IMR-90 (cell line): ENCODE measurements around the gene PHC2. TPM values are rescaled to one million over a fixed set of nuclear protein-coding genes. Genes with fewer than 3 reads are reported as not detected.

ENCODE experiments used
- ATAC-seq: fragments of 200-7000 bp; cut with Tn5 transposase; 2 replicates; pipeline ENCODE4 v1.9.1; 2020; ENCODE audit warnings: low read depth, mild to moderate bottlenecking, moderate library complexity
- BruUV-seq: library from RNA; stranded (reverse); fragments of 400-500 nt; replicated peaks from 2 replicates; lab custom pipeline; 2021; lab: Mats Ljungman, UMichigan
- CTCF ChIA-PET: fragments of 300-600 bp; formaldehyde crosslinking; extraction: SDS; loops from one replicate; lab custom pipeline; 2021; ENCODE audit warnings: antibody characterized with exemption; lab: Yijun Ruan, JAX
- POLR2A ChIA-PET: fragments of 300-600 bp; sonication (Branson Sonifier 250); formaldehyde crosslinking; loops from one replicate; lab custom pipeline; 2022; ENCODE audit warnings: antibody characterized with exemption; ENCODE audit not compliant: unreplicated experiment; lab: Charles Lee
- DNase-seq: peaks from one replicate; pipeline ENCODE4 v3.0.0; 2013
- H2AFZ ChIP-seq: replicated peaks from 2 replicates; pipeline ENCODE3; 2013; ENCODE audit warnings: low read length, mild to moderate bottlenecking; ENCODE audit not compliant: poor library complexity
- H2AK5ac ChIP-seq: 2 replicates; pipeline ENCODE4 v1.6.1; 2013; ENCODE audit warnings: low read depth, low read length, inconsistent platforms
- H2AK9ac ChIP-seq: replicated peaks from 2 replicates; pipeline ENCODE3; 2013; ENCODE audit warnings: mild to moderate bottlenecking, low read depth, low read length, moderate library complexity; ENCODE audit not compliant: poor library complexity
- H2BK120ac ChIP-seq: 2 replicates; pipeline ENCODE4 v1.6.1; 2013; ENCODE audit warnings: low read depth, low read length, inconsistent platforms
- H2BK15ac ChIP-seq: 3 replicates; pipeline ENCODE4 v1.6.1; 2013; ENCODE audit warnings: low read depth, low read length, inconsistent platforms
- H2BK20ac ChIP-seq: 2 replicates; pipeline ENCODE4 v1.6.1; 2013; ENCODE audit warnings: low read depth, mild to moderate bottlenecking, inconsistent platforms, low read length, moderate library complexity
- H2BK5ac ChIP-seq: 2 replicates; pipeline ENCODE4 v1.6.1; 2013; ENCODE audit warnings: mild to moderate bottlenecking, low read depth, low read length, inconsistent platforms; ENCODE audit not compliant: poor library complexity, severe bottlenecking
- H3K14ac ChIP-seq: replicated peaks from 2 replicates; pipeline ENCODE4 v1.6.1; 2013; ENCODE audit warnings: low read depth, low read length, inconsistent platforms
- H3K18ac ChIP-seq: 2 replicates; pipeline ENCODE4 v1.6.1; 2013; ENCODE audit warnings: low read depth, low read length, control low read depth
- H3K23ac ChIP-seq: 2 replicates; pipeline ENCODE4 v1.6.1; 2013; ENCODE audit warnings: low read depth, low read length, inconsistent platforms
- H3K27ac ChIP-seq: 2 replicates; pipeline ENCODE4 v1.5.1; 2013; ENCODE audit warnings: mild to moderate bottlenecking, control low read depth, low read length; ENCODE audit not compliant: insufficient read depth
- H3K27me3 ChIP-seq: 2 replicates; pipeline ENCODE4 v1.6.1; 2013; ENCODE audit warnings: low read length; ENCODE audit not compliant: control insufficient read depth, insufficient read depth
- H3K36me3 ChIP-seq: 2 replicates; pipeline ENCODE4 v1.6.1; 2013; ENCODE audit warnings: low read length, mixed read lengths; ENCODE audit not compliant: control insufficient read depth, insufficient read depth
- H3K4ac ChIP-seq: 2 replicates; pipeline ENCODE4 v1.6.1; 2013; ENCODE audit warnings: low read depth, low read length, inconsistent platforms
- H3K4me1 ChIP-seq: 2 replicates; pipeline ENCODE4 v1.6.1; 2013; ENCODE audit warnings: low read length, mixed read lengths; ENCODE audit not compliant: control insufficient read depth, insufficient read depth
- H3K4me2 ChIP-seq: 2 replicates; pipeline ENCODE4 v1.6.1; 2013; ENCODE audit warnings: low read depth, mild to moderate bottlenecking, control low read depth, low read length, moderate library complexity
- H3K4me3 ChIP-seq: 2 replicates; pipeline ENCODE4 v1.5.1; 2013; ENCODE audit warnings: low read depth, mild to moderate bottlenecking, control low read depth, low read length, moderate library complexity; ENCODE audit not compliant: insufficient read depth
- H3K56ac ChIP-seq: 2 replicates; pipeline ENCODE4 v1.6.1; 2013; ENCODE audit warnings: low read length, inconsistent platforms; ENCODE audit not compliant: insufficient read depth; ENCODE audit errors: extremely low read depth
- H3K79me1 ChIP-seq, 2 experiments: 2 replicates each; pipeline ENCODE4 v1.6.1; 2013; ENCODE audit warnings: low read length in 2 of 2, inconsistent platforms in 1 of 2, low read depth in 1 of 2
- H3K9ac ChIP-seq: 2 replicates; pipeline ENCODE4 v1.6.1; 2013; ENCODE audit warnings: low read depth, low read length, control low read depth
- H3K9me1 ChIP-seq: 2 replicates; pipeline ENCODE4 v1.6.1; 2013; ENCODE audit warnings: low read length, inconsistent platforms; ENCODE audit not compliant: insufficient read depth
- H3K9me3 ChIP-seq: 2 replicates; pipeline ENCODE4 v1.6.1; 2013; ENCODE audit warnings: low read length; ENCODE audit not compliant: control insufficient read depth, insufficient read depth
- H4K20me1 ChIP-seq: 2 replicates; pipeline ENCODE4 v1.6.1; 2013; ENCODE audit warnings: low read length, inconsistent platforms; ENCODE audit not compliant: insufficient read depth
- H4K5ac ChIP-seq: 2 replicates; pipeline ENCODE4 v1.6.1; 2013; ENCODE audit warnings: mild to moderate bottlenecking, low read depth, low read length, control low read depth
- H4K8ac ChIP-seq, 2 experiments: 2 replicates each; pipeline ENCODE4 v1.6.1; 2013; ENCODE audit warnings: low read depth in 2 of 2, low read length in 2 of 2, control low read depth in 1 of 2, inconsistent platforms in 1 of 2
- H4K91ac ChIP-seq: 2 replicates; pipeline ENCODE4 v1.6.1; 2013; ENCODE audit warnings: low read depth, low read length, inconsistent platforms; ENCODE audit not compliant: insufficient read depth
- BHLHE40 ChIP-seq: fragments of 150-350 bp; IDR thresholded peaks from 2 replicates; pipeline ENCODE4 v1.6.1; 2016; ENCODE audit warnings: mild to moderate bottlenecking, low read depth, low read length
- CEBPB ChIP-seq: IDR thresholded peaks from 2 replicates; pipeline ENCODE4 v1.6.1; 2012; ENCODE audit warnings: low read depth, low read length, improper control_type of control experiment
- MAZ ChIP-seq: IDR thresholded peaks from 2 replicates; pipeline ENCODE4 v1.6.1; 2012; ENCODE audit warnings: low read depth, mild to moderate bottlenecking, low read length, improper control_type of control experiment, moderate library complexity, borderline replicate concordance
- MXI1 ChIP-seq: IDR thresholded peaks from 2 replicates; pipeline ENCODE4 v1.6.1; 2012; ENCODE audit warnings: low read depth, mild to moderate bottlenecking, low read length, moderate library complexity, borderline replicate concordance
- NFE2L2 ChIP-seq: fragments of 150-350 bp; IDR thresholded peaks from 2 replicates; pipeline ENCODE4 v1.6.1; 2016; ENCODE audit warnings: low read depth, mild to moderate bottlenecking, low read length
- POLR2A ChIP-seq: IDR thresholded peaks from 2 replicates; pipeline ENCODE4 v1.6.1; 2012; ENCODE audit warnings: mild to moderate bottlenecking, low read depth, low read length
- RAD21 ChIP-seq: IDR thresholded peaks from 2 replicates; pipeline ENCODE4 v1.6.1; 2012; ENCODE audit warnings: low read length, improper control_type of control experiment
- RCOR1 ChIP-seq: IDR thresholded peaks from 2 replicates; pipeline ENCODE4 v1.6.1; 2012; ENCODE audit warnings: mild to moderate bottlenecking, low read length, improper control_type of control experiment; ENCODE audit not compliant: insufficient replicate concordance
- RFX5 ChIP-seq: IDR thresholded peaks from 2 replicates; pipeline ENCODE4 v1.8.0; 2012; ENCODE audit warnings: low read depth, mild to moderate bottlenecking, low read length, moderate library complexity
- SMC3 ChIP-seq: fragments of 150-350 bp; IDR thresholded peaks from 2 replicates; pipeline ENCODE4 v1.6.1; 2016; ENCODE audit warnings: low read depth, mild to moderate bottlenecking, antibody characterized with exemption, low read length, moderate library complexity
- WGBS, 2 experiments: methylation state at CpG; one replicate each; pipeline versions ENCODE4 v1.1.5 to v1.1.7; 2013; ENCODE audit warnings: missing lambda C conversion rate in 2 of 2; ENCODE audit not compliant: insufficient read length in 1 of 2; ENCODE audit errors: extremely low coverage in 2 of 2; 5-methylcytosine and 5-hydroxymethylcytosine counted together
- dilution Hi-C: fragments of 300-500 bp; cut with HindIII; formaldehyde crosslinking; loops from one replicate; pipeline ENCODE4 v1.14.3; 2018; ENCODE audit warnings: low sequenced_read_pairs; ENCODE audit not compliant: unreplicated experiment
- in situ Hi-C: fragments of 300-500 bp; cut with MboI; formaldehyde crosslinking; loops from 3 replicates; pipeline ENCODE4 v1.14.3; 2019; ENCODE audit warnings: low sequenced_read_pairs, inconsistent platforms, mixed read lengths
- intact Hi-C: fragments of 100-400 bp; cut with micrococcal nuclease; formaldehyde crosslinking; loops from 2 replicates; pipeline ENCODE4 v1.10.0; 2022
- polyA plus RNA-seq, 3 experiments: library from polyadenylated mRNA; depleted of rRNA; stranded (reverse); fragments of >200 nt; gene quantifications; 2 replicates each; pipeline ENCODE4 v1.2.3, GENCODE V29; 2012; ENCODE audit warnings: low replicate concordance in 1 of 3
- total RNA-seq: library from RNA; depleted of rRNA; stranded (reverse); fragments of >200 nt; gene quantifications from 2 replicates; pipeline ENCODE4 v1.2.3, GENCODE V29; 2012
- TF ChIP-seq, protein P1 (sequence below): fragments of 150-350 bp; IDR thresholded peaks from 2 replicates; pipeline ENCODE4 v1.6.1; 2017; ENCODE audit warnings: mild to moderate bottlenecking, antibody characterized with exemption, low read length, low read depth
- TF ChIP-seq, protein P2 (sequence below): conservative IDR thresholded peaks from 2 replicates; pipeline ENCODE4 v1.5.1; 2012; ENCODE audit warnings: mild to moderate bottlenecking, low read depth, low read length, improper control_type of control experiment

PHC2 gene
- total and polyA plus RNA-seq, 2 of the 4 experiments (the other 2 are of a cell fraction) = 46.4 to 98.1 TPM

DNA sequence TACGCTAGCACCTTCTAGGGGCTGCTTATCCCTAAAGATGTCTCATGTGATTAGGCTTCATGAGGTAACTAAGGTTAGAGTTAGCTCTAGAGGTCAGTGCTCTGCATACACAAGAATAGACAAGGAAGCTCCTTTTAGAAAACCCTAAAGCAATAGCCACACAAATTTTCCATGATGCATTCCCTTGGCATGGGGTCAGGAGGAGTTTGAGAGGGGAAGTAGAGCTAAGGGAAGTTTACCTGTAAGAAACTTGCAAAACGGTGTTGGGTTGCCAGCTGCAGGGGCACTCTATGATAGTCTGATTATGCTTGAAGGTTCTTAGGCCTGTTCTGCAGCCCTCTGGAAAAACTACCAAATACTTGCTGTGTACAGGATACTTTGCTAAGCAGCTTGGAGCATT is 71.0 kb downstream of the PHC2 start:
- dilution Hi-C loops = no loop called here

More for the DNA sequence above, 71.0 kb downstream of the PHC2 start:
- DNase-seq (no peak), ATAC-seq (no peak)
- Histone ChIP-seq H2BK120ac (no peak overlapping the region), H3K27ac (no peak overlapping the region), H3K4ac (no peak overlapping the region), H3K9me3 (no peaks in the 10 kb centered on the region), H2BK15ac (no peak overlapping the region), H4K91ac (no peak overlapping the region), H2BK20ac (no peak overlapping the region), H4K8ac (no peak overlapping the region), H4K20me1 (no peaks in the 10 kb centered on the region), H3K4me1 (peaks cover 17% of the 10 kb centered on the region), H2BK5ac (no peak overlapping the region), H3K9ac (no peak overlapping the region), H3K36me3 (peaks cover 4% of the 10 kb centered on the region; the same call in 1 of the 2 replicates), H3K4me3 (no peak overlapping the region), H3K4me2 (no peak overlapping the region), H3K23ac (no peak overlapping the region), H4K5ac (no peak overlapping the region), H2AK5ac (no peak overlapping the region), H3K56ac (no peak overlapping the region), H2AK9ac (no peak overlapping the region), H3K27me3 (no peaks in the 10 kb centered on the region), H2AFZ (no peak overlapping the region), H3K9me1 (peaks cover 11% of the 10 kb centered on the region), H3K14ac (no peak overlapping the region), H3K79me1 (peaks cover 1 to 8% of the 10 kb centered on the region in 2 experiments; a peak in 1 of 4 replicates), H3K18ac (no peak overlapping the region)
- whole genome bisulfite sequencing, 2 experiments = no CpG with 5 or more reads among the region's 2 CpGs
- no TSS peak for BruUV-seq
- intact Hi-C loops (loop anchor here (10.0 kb wide), 1 partner anchor 265 kb away; no protein-coding TSS in a partner anchor), in situ Hi-C loops (no loop called here)
- POLR2A ChIA-PET = no interaction called here
- TF ChIP-seq MXI1 (no peak), POLR2A (no peak), MAZ (no peak), CEBPB (no peak), BHLHE40 (no peak), SMC3 (no peak), NFE2L2 (no peak), RCOR1 (no peak), RFX5 (no peak), RAD21 (no peak)
- TF ChIP-seq, protein P1, sequence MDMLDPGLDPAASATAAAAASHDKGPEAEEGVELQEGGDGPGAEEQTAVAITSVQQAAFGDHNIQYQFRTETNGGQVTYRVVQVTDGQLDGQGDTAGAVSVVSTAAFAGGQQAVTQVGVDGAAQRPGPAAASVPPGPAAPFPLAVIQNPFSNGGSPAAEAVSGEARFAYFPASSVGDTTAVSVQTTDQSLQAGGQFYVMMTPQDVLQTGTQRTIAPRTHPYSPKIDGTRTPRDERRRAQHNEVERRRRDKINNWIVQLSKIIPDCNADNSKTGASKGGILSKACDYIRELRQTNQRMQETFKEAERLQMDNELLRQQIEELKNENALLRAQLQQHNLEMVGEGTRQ = no peak
- TF ChIP-seq, protein P2, sequence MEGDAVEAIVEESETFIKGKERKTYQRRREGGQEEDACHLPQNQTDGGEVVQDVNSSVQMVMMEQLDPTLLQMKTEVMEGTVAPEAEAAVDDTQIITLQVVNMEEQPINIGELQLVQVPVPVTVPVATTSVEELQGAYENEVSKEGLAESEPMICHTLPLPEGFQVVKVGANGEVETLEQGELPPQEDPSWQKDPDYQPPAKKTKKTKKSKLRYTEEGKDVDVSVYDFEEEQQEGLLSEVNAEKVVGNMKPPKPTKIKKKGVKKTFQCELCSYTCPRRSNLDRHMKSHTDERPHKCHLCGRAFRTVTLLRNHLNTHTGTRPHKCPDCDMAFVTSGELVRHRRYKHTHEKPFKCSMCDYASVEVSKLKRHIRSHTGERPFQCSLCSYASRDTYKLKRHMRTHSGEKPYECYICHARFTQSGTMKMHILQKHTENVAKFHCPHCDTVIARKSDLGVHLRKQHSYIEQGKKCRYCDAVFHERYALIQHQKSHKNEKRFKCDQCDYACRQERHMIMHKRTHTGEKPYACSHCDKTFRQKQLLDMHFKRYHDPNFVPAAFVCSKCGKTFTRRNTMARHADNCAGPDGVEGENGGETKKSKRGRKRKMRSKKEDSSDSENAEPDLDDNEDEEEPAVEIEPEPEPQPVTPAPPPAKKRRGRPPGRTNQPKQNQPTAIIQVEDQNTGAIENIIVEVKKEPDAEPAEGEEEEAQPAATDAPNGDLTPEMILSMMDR = no peak
- CTCF ChIA-PET = no interaction called here
